Measurements from ENCODE around the gene BORCS5. TPM values are rescaled to one million over a fixed set of nuclear protein-coding genes. Genes with fewer than 3 reads are reported as not detected.

Gene BORCS5
- total RNA-seq, 1 donor from 2014 or later, result 22.7 TPM

- TF ChIP-seq CTCF (IDR thresholded peaks at IDR 0.05), result no peak
- no peak overlapping the region for H3K27ac Mint-ChIP-seq
- ATAC-seq (ENCODE audit: low read depth), result no peak
- no peak for DNase-seq
- H3K4me1 Mint-ChIP-seq, result no peaks in the 10 kb centered on the region
- H3K27me3 Mint-ChIP-seq, result no peaks in the 10 kb centered on the region
- peaks cover 22% of the 10 kb centered on the region for H3K36me3 Mint-ChIP-seq (ENCODE audit: low read depth)
- H3K4me3 Mint-ChIP-seq, result no peak overlapping the region
- intact Hi-C loops (cut with micrococcal nuclease), result no loop called here
- H3K9me3 Mint-ChIP-seq, result peaks cover 6% of the 10 kb centered on the region
- ChIA-PET POLR2A (no interaction called here), CTCF (no interaction called here)
Observed at GRCh38 chr12:12428047-12428446, 71.2 kb downstream of the BORCS5 start.

- ATAC-seq (ENCODE audit: low read depth) (no peak), DNase-seq (no peak)
- Mint-ChIP-seq H3K9me3 (peaks cover 2% of the 10 kb centered on the region), H3K4me3 (no peak overlapping the region), H3K4me1 (no peaks in the 10 kb centered on the region), H3K27me3 (no peaks in the 10 kb centered on the region), H3K27ac (no peak overlapping the region), H3K36me3 (ENCODE audit: low read depth) (peaks cover 17% of the 10 kb centered on the region)
- no peak for TF ChIP-seq CTCF (IDR thresholded peaks at IDR 0.05)
- intact Hi-C loops (cut with micrococcal nuclease), result no loop called here
- ChIA-PET CTCF (no interaction called here), POLR2A (no interaction called here)
Observed at GRCh38 chr12:12428961-12429657, 72.2 kb downstream of the BORCS5 start.

GRCh38 chr12:12432364-12432763, 75.5 kb downstream of the BORCS5 start:
- ATAC-seq (ENCODE audit: low read depth) (no peak), DNase-seq (no peak)
- Mint-ChIP-seq H3K4me1 (no peaks in the 10 kb centered on the region), H3K9me3 (peaks cover 2% of the 10 kb centered on the region), H3K36me3 (ENCODE audit: low read depth) (peaks cover 28% of the 10 kb centered on the region), H3K4me3 (no peak overlapping the region), H3K27ac (no peak overlapping the region), H3K27me3 (no peaks in the 10 kb centered on the region)
- intact Hi-C loops (cut with micrococcal nuclease), result no loop called here
- no peak for TF ChIP-seq CTCF (IDR thresholded peaks at IDR 0.05)
- CTCF ChIA-PET, result no interaction called here
- POLR2A ChIA-PET, result no interaction called here

GRCh38 chr12:12433203-12433731, 76.4 kb downstream of the BORCS5 start:
- H3K36me3 Mint-ChIP-seq (ENCODE audit: low read depth), result peaks cover 34% of the 10 kb centered on the region
- peaks cover 2% of the 10 kb centered on the region for H3K9me3 Mint-ChIP-seq
- no peak for DNase-seq
- ATAC-seq (ENCODE audit: low read depth), result no peak
- no peak overlapping the region for H3K4me3 Mint-ChIP-seq
- no peak for TF ChIP-seq CTCF (IDR thresholded peaks at IDR 0.05)
- intact Hi-C loops (cut with micrococcal nuclease), result no loop called here
- ChIA-PET CTCF (no interaction called here), POLR2A (no interaction called here)
- H3K27me3 Mint-ChIP-seq, result no peaks in the 10 kb centered on the region
- no peaks in the 10 kb centered on the region for H3K4me1 Mint-ChIP-seq
- no peak overlapping the region for H3K27ac Mint-ChIP-seq

DNA sequence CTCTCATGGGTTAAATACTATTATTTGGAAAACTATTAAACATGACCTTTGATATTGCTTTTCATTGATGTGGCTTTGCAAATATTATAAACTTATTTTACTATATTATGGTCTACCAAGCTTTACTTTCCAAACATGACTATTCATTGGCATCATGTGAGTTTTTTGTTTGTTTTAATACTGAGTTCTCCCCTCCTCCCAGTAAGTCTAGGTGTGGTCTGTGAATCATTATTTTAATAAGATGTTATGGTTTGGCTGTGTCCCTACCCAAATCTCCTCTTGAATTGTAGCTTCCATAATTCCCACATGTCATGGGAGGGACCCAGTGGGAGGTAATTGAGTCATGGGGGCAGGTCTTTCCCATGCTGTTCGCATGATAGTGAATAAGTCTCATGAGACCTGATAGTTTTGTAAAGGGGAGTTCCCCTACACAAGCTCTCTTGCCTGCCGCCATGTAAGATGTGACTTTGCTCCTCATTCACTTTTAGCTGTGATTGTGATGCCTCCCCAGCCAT, 80.0 kb downstream of the BORCS5 start:
- ATAC-seq (ENCODE audit: low read depth), result no peak
- Mint-ChIP-seq H3K9me3 (peaks cover 2% of the 10 kb centered on the region), H3K4me3 (no peak overlapping the region), H3K36me3 (ENCODE audit: low read depth) (peaks cover 55% of the 10 kb centered on the region), H3K27me3 (no peaks in the 10 kb centered on the region), H3K4me1 (no peaks in the 10 kb centered on the region), H3K27ac (no peak overlapping the region)
- intact Hi-C loops (cut with micrococcal nuclease), result no loop called here
- no peak for TF ChIP-seq CTCF (IDR thresholded peaks at IDR 0.05)
- DNase-seq, result no peak
- ChIA-PET POLR2A (interaction anchor here (0.6 kb wide), 1 partner anchor 22 kb away, joined by 5 read pairs; no protein-coding TSS in a partner anchor), CTCF (no interaction called here)
